OCI-LY1 (cell line): ENCODE measurements around the gene DIO2.

ENCODE experiments used
- EZH2 ChIP-seq: fragments of 200-600 bp; sonication (generic), shearing (Covaris generic); IDR thresholded peaks from 2 replicates; pipeline ENCODE4 v1.8.0; 2017; ENCODE audit warnings: borderline replicate concordance, mixed run types, mild to moderate bottlenecking, antibody characterized with exemption, low read length, moderate library complexity, mixed read lengths
- TF ChIP-seq, protein P1 (sequence below): fragments of 200-600 bp; sonication (generic), shearing (Covaris generic); IDR thresholded peaks from 2 replicates; pipeline ENCODE4 v1.5.1; 2017; ENCODE audit warnings: mild to moderate bottlenecking, antibody characterized with exemption, low read length, moderate library complexity, mixed read lengths

DNA sequence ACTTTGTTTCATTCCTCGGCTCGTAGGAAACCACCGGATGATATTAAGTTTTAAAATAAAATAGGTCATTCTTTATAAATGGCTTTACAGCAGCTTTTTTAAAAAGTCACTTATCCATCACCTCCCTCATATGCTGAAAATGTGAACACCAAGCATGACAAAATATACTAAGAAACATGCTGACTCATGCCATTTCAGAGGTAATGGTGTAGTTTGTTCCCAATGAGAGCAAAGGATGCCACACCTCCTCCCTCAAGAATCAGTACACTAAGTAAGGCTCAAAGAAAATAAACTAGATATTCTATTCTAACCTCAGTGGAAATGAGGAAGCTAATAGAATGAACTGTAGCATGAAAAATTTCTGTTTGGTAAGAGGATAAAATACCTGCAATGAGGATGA, 5.5 kb upstream of the DIO2 start:
- TF ChIP-seq, protein P1, sequence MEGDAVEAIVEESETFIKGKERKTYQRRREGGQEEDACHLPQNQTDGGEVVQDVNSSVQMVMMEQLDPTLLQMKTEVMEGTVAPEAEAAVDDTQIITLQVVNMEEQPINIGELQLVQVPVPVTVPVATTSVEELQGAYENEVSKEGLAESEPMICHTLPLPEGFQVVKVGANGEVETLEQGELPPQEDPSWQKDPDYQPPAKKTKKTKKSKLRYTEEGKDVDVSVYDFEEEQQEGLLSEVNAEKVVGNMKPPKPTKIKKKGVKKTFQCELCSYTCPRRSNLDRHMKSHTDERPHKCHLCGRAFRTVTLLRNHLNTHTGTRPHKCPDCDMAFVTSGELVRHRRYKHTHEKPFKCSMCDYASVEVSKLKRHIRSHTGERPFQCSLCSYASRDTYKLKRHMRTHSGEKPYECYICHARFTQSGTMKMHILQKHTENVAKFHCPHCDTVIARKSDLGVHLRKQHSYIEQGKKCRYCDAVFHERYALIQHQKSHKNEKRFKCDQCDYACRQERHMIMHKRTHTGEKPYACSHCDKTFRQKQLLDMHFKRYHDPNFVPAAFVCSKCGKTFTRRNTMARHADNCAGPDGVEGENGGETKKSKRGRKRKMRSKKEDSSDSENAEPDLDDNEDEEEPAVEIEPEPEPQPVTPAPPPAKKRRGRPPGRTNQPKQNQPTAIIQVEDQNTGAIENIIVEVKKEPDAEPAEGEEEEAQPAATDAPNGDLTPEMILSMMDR = no peak
- TF ChIP-seq EZH2 = no peak
